A673 (cell line): ENCODE data around the gene PBXIP1.

Experiments
- CTCF ChIP-seq: fragments of 300-800, 200-600 bp; sonication (generic); conservative IDR thresholded peaks from 2 replicates; pipeline ENCODE4 v1.5.1; 2017; ENCODE audit warnings: low read depth, mild to moderate bottlenecking, antibody characterized with exemption, low read length, moderate library complexity, mixed read lengths
- EZH2 ChIP-seq: fragments of 200-600 bp; sonication (generic); IDR thresholded peaks from 2 replicates; pipeline ENCODE4 v1.6.1; 2017; ENCODE audit warnings: borderline replicate concordance, low read depth, mild to moderate bottlenecking, mixed read lengths, antibody characterized with exemption, low read length; ENCODE audit not compliant: poor library complexity, severe bottlenecking

GRCh38 chr1:154896771-154897286 is 59.1 kb downstream of the PBXIP1 start:
- TF ChIP-seq CTCF (no peak), EZH2 (no peak)
